NCI-H82 (cell line): Measurements from ENCODE around the gene PRPF19.

Source experiments
- DNase-seq: peaks from one replicate; lab custom pipeline; 2025; lab: John Stamatoyannopoulos, UW

Gene PRPF19

DNA sequence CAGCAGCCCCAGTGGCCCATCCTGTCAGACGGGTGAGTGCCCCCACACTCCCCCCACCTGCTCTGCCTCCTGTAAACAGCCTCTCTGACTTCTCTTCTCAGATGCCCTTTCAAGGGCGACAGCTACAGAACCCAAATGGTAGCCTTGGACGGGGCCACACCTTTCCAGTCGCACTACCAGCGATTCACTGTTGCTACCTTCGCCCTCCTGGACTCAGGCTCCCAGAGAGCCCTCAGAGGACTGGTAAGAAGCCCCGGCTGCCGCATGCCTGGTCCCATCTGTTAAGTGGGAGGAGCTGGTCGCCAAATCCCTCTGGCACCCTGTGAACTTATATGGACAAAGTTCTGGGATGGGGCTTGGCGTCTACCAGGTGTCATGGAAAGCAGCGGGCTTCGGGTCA lies 32.9 kb downstream of the PRPF19 start:
- peak; percentile 72 for DNase-seq

GRCh38 chr11:60872961-60873524 lies 33.3 kb downstream of the PRPF19 start:
- no peak for DNase-seq

DNA sequence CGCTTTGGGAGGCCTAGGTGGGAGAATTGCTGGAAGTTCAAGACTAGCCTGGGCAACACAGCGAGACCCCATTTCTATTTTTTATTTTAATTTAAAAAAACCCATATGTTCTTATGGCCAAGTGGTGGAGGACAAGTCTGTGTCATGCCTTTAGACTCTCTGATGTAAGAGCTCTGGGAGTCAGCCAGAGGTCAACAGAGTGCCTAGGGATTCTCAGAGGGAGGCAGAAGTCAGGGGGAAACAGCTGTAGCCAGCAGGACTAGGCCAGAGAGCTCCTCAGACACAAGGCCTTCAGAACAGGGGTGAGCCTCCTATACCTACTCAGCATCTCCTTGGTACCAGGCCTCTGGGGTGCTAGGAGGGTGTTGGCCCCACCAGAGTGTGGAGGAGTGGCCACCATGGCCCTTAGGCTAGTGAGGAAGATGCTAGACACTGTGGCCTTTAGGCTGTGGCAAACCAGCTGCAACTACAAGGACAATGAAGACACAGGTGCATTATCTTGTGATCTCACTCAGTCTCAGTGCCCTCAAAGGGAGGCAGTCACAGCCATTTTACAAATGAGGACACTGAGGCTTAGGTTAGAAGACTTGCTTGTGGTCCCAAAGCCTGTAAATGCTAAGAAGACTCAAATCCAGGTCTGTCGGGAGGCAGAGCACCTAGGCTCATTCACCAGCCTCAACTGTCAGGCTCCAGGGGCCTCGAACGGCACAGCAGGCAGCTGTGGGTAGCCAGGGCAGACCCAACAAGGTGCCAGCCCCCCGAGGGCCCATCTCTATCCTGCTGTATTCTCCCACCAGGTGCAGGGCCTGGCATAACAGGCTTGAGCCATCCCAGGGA lies 34.0 kb downstream of the PRPF19 start:
- DNase-seq = no peak

DNA sequence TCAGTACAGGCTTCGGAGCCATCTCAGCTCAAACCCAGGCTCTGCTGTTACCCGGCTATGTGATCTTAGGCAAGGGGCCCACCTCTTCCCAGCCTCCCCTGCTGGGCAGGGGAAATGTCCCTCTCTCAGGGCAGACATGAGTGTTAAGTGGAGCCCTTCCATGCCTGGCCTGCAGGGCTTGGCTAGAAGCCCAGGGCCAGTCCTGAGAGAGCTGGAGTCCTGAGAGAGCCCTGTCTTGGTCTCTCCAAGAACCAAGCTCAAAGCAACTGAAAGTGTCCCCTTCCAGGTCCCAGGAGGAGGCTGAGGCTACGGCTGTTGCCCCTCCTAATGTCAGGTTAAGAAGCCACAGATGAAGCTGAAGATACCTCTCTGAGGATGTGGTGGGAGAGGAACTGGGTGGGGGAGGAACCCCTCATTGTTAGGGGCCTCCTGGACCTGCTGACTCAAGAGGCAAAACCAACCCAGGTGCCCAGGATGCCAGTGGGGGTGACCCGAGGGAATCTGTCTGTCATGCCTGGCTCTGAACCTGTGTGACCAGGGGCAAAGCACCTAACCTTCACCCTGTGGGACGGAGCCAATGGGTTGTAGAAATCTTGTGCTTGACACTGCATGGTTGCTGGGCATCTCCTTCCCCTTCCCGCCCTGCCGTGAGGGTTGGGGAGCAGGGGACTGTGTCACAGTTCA lies 34.9 kb downstream of the PRPF19 start:
- no peak for DNase-seq

GRCh38 chr11:60870733-60871377 lies 35.5 kb downstream of the PRPF19 start:
- DNase-seq = no peak

GRCh38 chr11:60870276-60870675 lies 36.1 kb downstream of the PRPF19 start:
- no peak for DNase-seq

GRCh38 chr11:60869451-60869825 lies 36.9 kb downstream of the PRPF19 start:
- no peak for DNase-seq

- peak; percentile 11 for DNase-seq
Measured at GRCh38 chr11:60868682-60869450, 37.5 kb downstream of the PRPF19 start.

- DNase-seq = no peak
Measured at GRCh38 chr11:60867871-60868681, 38.3 kb downstream of the PRPF19 start.

GRCh38 chr11:60866911-60867870 lies 39.2 kb downstream of the PRPF19 start, which contains the start of gene ZP1:
Gene ZP1 (plus strand): TSS chr11:60867542. CDS start chr11:60867562, 20 bp downstream.
- no peak for DNase-seq

DNA sequence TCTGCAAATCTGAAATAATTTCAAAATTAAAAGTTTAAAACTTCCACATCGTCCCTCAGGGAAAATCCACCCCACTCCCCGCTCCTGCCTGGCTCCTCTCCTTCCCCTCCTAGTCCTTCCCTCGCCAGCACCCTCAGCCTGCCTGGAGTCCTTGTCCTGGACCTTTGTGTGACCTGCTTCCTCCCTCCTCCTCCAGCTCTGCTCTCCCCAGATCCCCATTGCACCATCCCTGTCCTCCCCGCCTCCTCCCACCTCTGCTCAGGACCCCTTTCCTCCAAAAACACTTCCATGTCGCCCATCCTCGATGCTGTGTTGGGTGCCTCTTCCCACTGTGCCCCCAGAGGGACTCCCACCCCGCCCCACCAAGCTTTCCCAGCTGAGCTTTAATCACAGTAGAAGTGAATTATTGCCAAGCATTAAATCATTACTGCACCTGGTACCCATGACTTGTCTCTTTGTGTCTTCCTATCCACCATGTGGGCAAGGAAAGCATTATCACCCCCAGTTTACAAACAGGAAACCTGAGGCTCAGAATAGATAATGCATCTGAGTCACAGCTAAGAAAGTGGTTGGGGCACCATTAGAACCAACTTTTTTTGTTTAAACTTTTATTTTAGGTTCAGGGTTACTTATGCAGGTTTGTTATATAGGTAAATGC lies 41.4 kb downstream of the PRPF19 start:
- DNase-seq = no peak

DNA sequence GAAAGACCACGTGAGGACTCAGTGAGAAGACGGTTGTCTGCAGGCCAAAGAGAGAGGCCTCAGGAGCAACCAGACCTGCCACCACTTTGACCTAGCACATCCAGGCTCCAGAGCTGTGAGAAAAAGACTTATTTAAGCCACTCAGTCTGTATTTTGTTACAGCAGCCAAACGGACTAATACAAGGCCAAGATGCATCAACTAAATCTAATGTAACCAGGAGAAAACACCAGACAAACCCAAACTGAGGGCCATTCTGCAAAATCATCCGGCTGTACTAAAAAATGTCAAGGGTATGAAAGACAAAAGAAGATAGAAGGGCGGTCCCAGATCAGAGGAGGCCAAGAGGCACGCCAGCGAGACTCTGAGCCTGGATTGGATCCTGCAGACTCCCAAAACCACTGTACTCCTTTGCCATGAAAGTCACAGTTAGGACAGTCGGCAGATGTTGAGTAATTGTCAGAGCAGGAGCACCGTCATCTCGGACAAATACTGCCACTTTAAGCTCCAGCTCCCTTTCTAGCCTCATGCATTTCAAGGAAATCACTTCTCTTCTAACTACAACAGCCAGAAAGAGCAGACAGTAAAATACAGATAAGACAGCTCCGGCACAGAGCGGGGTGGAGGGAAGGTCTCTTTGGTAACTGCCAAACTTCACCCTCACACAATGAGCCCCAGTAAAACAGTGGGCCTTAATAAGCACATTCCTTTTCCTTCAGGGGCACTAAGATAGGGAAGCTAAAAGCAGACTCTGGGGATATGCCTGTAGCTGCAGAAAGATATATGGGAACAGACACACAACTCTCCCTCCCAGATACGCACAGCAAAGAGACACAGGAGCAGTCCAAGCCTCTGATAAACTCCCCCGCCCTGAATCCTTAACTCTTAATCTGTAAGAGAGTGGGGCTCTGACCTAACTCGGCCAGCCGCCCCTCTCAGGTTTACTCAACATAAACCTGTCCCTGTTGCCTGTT lies 42.5 kb downstream of the PRPF19 start:
- DNase-seq = no peak

DNA sequence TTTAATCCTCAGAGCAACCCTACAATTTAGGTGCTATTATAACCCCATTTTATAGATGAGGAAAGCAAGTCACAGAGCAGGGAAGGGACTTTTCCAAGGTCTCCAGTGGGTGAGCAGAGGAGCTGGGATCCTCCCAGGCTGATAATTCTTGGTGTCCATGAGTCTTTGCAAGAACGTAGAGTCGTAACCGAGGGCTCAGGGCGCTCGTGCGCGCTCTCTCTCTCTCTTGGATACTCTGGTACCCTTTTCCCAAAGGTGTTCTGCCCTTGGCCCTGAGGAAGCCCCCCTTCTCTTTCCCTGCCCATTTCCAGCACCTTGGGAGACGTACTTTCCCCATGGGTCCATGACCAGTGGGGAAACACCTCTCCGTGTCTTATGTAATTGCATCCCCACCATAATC lies 44.2 kb downstream of the PRPF19 start:
- no peak for DNase-seq

DNA sequence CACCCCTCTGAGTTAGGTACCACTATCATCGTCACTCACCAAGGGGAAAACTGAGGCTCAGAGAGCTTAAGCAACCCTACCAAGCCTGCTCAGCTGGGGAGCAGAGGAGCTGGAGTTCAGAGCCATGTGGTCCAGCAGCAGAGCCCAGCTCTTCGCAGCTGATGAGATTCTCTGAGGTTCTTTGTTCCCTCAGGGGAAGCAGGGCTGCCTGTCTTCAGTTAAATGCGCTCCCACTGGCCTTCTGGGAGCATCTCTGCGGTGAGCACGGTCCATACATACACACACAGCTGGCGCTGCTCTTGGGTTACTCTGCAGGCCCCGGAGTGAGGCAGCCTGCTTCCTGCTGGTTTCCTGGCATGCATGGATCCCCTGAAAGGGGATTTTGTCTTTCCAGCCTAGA lies 45.4 kb downstream of the PRPF19 start:
- no peak for DNase-seq

DNA sequence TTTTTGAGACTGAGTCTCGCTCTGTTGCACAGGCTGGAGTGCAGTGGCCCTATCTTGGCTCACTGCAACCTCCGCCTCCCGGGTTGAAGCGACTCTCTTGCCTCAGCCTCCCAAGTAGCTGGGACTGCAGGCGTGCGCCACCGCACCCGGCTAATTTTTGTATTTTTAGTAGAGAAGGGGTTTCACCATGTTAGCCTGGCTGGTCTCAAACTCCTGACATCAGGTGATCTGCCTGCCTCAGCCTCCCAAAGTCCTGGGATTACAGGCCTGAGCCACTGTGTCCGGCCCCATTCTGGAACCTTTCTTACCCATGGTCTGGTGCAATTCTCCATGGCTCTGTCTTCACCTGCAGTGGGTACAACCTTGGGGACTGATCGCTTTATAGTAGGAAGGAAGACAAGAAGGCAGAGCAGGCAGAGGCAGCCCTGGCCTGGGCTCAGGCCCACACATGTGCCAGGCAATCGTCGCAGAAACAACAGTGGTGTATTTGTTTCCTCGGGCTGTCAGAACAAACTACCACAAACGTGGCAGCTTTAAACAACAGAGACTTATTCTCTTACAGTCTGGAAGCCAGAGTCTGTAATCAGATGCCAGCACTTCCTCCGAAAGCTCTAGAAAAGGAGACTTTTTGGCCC lies 46.7 kb downstream of the PRPF19 start:
- no peak for DNase-seq

DNA sequence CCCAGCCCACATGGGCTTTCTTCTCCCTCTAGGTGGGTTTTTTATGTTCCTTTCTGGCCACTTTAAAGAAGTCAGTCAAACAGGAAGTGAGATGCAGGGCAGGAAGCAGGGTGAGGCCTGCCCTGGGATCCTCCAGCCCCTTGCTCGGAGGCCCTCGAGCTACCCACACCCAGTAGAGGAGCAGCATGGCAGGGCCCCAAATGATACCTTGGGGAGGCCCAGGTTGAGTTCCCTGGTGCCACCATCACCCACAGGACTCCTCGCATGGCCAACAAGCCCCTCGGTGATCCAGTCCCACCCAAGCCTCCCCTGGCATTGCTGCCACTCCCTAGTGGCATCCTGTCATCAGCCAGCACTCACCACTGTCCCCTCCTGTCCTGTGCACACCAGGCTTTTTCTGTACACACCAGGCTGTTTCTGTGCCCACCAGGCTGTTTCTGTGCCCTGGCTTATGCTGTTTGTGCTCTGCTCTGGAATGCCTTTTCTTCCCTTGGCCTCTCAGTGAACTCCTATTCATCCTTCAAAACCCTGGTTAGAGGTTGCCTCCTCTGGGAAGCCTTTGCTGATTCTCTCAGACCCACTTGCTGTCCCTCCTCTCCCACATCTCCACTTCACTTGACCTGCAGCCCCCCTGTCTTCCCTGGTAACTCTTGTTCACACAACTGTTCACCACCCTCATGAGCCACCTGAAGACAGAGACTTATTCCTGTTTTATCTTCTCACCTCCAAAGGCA lies 47.5 kb downstream of the PRPF19 start:
- DNase-seq = no peak

DNA sequence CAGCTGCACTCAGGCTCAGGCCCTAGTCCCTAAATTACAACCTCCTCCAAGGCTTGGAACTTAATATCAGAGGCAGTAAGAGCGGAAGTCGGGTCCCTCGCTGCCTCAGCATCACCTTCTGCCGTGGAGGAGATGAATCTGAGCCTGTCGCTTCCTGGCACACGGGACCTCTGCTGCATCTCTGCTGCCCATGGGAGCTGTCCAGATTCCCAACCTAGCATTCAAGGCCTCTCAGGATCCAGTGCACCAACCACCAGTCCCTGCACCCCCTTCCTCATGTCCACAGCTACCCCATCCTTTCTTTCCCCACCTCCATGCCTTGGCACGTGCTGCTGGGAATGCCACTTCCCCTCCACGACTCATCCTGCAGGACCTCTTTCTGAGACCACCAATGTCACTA lies 48.1 kb downstream of the PRPF19 start:
- no peak for DNase-seq
